ENCODE results near the gene PLIN3. TPM values are rescaled to one million over a fixed set of nuclear protein-coding genes. Genes with fewer than 3 reads are reported as not detected.
"Not testable (repeated sequence)": the region's sequence is repeated elsewhere in the genome, so short reads cannot be mapped to it uniquely, and the experiment has no call there.

PLIN3 gene
- total RNA-seq, 4 donors from 2014 or later, result 18.5 to 66.3 (median 34.7) TPM

GRCh38 chr19:4801085-4801619 is 66.3 kb downstream of the PLIN3 start:
- Histone ChIP-seq H3K27me3 (no peaks in the 10 kb centered on the region), H3K9me3 (no peaks in the 10 kb centered on the region), H3K36me3 (peaks cover 0 to 22% of the 10 kb centered on the region in 2 donors), H3K27ac (no peak overlapping the region), H3K4me3 (no peak overlapping the region), H3K4me1 (peaks cover 0 to 16% (median 0%) of the 10 kb centered on the region in 3 donors)
- ATAC-seq, result no peak
- TF ChIP-seq POLR2AphosphoS5 (IDR thresholded peaks at IDR 0.05) (no peak), CTCF (IDR thresholded peaks at IDR 0.05) (no peak), POLR2A (IDR thresholded peaks at IDR 0.05) (no peak), EP300 (IDR thresholded peaks at IDR 0.05) (no peak)
- WGBS, 2 donors (ENCODE audit: low coverage in 1 of 2), result 88 to 92% methylated on average over 2 to 3 of the region's 3 CpGs

GRCh38 chr19:4800591-4801081 is 66.8 kb downstream of the PLIN3 start:
- no peaks in the 10 kb centered on the region for H3K9me3 ChIP-seq
- H3K36me3 ChIP-seq, result peaks cover 0 to 28% of the 10 kb centered on the region in 2 donors
- H3K4me1 ChIP-seq, result peaks cover 0 to 21% (median 0%) of the 10 kb centered on the region in 3 donors
- no peak overlapping the region for H3K27ac ChIP-seq
- ATAC-seq, result no peak
- no peak overlapping the region for H3K4me3 ChIP-seq
- WGBS, 2 donors (ENCODE audit: low coverage in 1 of 2), result 59% methylated on average over 14 of the region's 23 CpGs; no CpG with 5 or more reads in 1 of the 2 donors
- no peaks in the 10 kb centered on the region for H3K27me3 ChIP-seq
- TF ChIP-seq CTCF (IDR thresholded peaks at IDR 0.05) (no peak), POLR2A (IDR thresholded peaks at IDR 0.05) (no peak), POLR2AphosphoS5 (IDR thresholded peaks at IDR 0.05) (no peak), EP300 (IDR thresholded peaks at IDR 0.05) (no peak)

- H3K4me3 ChIP-seq, result no peak overlapping the region
- no peaks in the 10 kb centered on the region for H3K9me3 ChIP-seq
- no peak overlapping the region for H3K27ac ChIP-seq
- H3K4me1 ChIP-seq, result peaks cover 0 to 55% (median 16%) of the 10 kb centered on the region in 3 donors
- 64 to 72% methylated on average over 6 to 9 of the region's 9 CpGs for WGBS, 2 donors (ENCODE audit: low coverage in 1 of 2)
- TF ChIP-seq POLR2A (IDR thresholded peaks at IDR 0.05), result no peak
- no peak for TF ChIP-seq POLR2AphosphoS5 (IDR thresholded peaks at IDR 0.05)
- no peak for TF ChIP-seq CTCF (IDR thresholded peaks at IDR 0.05)
- TF ChIP-seq EP300 (IDR thresholded peaks at IDR 0.05), result no peak
- no peak for ATAC-seq
- H3K36me3 ChIP-seq, result peaks cover 0 to 61% of the 10 kb centered on the region in 2 donors
- no peaks in the 10 kb centered on the region for H3K27me3 ChIP-seq
Observed at GRCh38 chr19:4795400-4795799, 72.1 kb downstream of the PLIN3 start.

GRCh38 chr19:4794971-4795370 is 72.5 kb downstream of the PLIN3 start:
- no peak for ATAC-seq
- H3K36me3 ChIP-seq, result peaks cover 0 to 61% of the 10 kb centered on the region in 2 donors
- H3K4me1 ChIP-seq, result peaks cover 0 to 55% (median 16%) of the 10 kb centered on the region in 3 donors
- no peaks in the 10 kb centered on the region for H3K27me3 ChIP-seq
- no peak overlapping the region for H3K27ac ChIP-seq
- WGBS, 2 donors (ENCODE audit: low coverage in 1 of 2), result 57% methylated on average over 4 of the region's 11 CpGs; no CpG with 5 or more reads in 1 of the 2 donors
- H3K4me3 ChIP-seq, result no peak overlapping the region
- TF ChIP-seq CTCF (IDR thresholded peaks at IDR 0.05) (no peak), EP300 (IDR thresholded peaks at IDR 0.05) (no peak), POLR2A (IDR thresholded peaks at IDR 0.05) (no peak), POLR2AphosphoS5 (IDR thresholded peaks at IDR 0.05) (no peak)
- no peaks in the 10 kb centered on the region for H3K9me3 ChIP-seq

GRCh38 chr19:4793278-4793677 is 74.2 kb downstream of the PLIN3 start:
- not testable (repeated sequence) for H3K4me3 ChIP-seq, H3K9me3 ChIP-seq, ATAC-seq, H3K27ac ChIP-seq, H3K27me3 ChIP-seq
- Histone ChIP-seq H3K4me1 (peaks cover 0 to 55% (median 16%) of the 10 kb centered on the region in 3 donors), H3K36me3 (peaks cover 0 to 54% of the 10 kb centered on the region in 2 donors)
- WGBS, 2 donors (ENCODE audit: low coverage in 1 of 2), result no CpG with 5 or more reads among the region's 19 CpGs

- not testable (repeated sequence) for H3K27me3 ChIP-seq, H3K9me3 ChIP-seq, ATAC-seq
- Histone ChIP-seq H3K4me3 (peak overlapping the region in 1 of 2 donors; percentile 91), H3K4me1 (peaks cover 0 to 55% (median 16%) of the 10 kb centered on the region in 3 donors), H3K27ac (peak overlapping the region in 1 of 4 donors; percentile 92), H3K36me3 (peaks cover 0 to 54% of the 10 kb centered on the region in 2 donors)
- WGBS, 2 donors (ENCODE audit: low coverage in 1 of 2), result 100% methylated on average over 1 of the region's 24 CpGs; no CpG with 5 or more reads in 1 of the 2 donors
Observed at GRCh38 chr19:4792866-4793195, 74.6 kb downstream of the PLIN3 start.

GRCh38 chr19:4792019-4792865 is 75.2 kb downstream of the PLIN3 start:
- not testable (repeated sequence) for H3K27me3 ChIP-seq, ATAC-seq, H3K9me3 ChIP-seq
- H3K4me1 ChIP-seq, result peaks cover 0 to 55% (median 16%) of the 10 kb centered on the region in 3 donors
- peaks cover 0 to 48% of the 10 kb centered on the region in 2 donors for H3K36me3 ChIP-seq
- peak overlapping the region; percentile 85 to 92 (median 90) for H3K27ac ChIP-seq
- H3K4me3 ChIP-seq, result peak overlapping the region; percentile 91 to 94
- WGBS, 2 donors (ENCODE audit: low coverage in 1 of 2), result no CpG with 5 or more reads among the region's 75 CpGs

All from gastroesophageal sphincter (tissue), 4 donors.